ENCODE measurements around the gene DTYMK. TPM values are rescaled to one million over a fixed set of nuclear protein-coding genes. Genes with fewer than 3 reads are reported as not detected.

DTYMK gene
- total RNA-seq, 1 donor from 2014 or later: 26.1 TPM

DNA sequence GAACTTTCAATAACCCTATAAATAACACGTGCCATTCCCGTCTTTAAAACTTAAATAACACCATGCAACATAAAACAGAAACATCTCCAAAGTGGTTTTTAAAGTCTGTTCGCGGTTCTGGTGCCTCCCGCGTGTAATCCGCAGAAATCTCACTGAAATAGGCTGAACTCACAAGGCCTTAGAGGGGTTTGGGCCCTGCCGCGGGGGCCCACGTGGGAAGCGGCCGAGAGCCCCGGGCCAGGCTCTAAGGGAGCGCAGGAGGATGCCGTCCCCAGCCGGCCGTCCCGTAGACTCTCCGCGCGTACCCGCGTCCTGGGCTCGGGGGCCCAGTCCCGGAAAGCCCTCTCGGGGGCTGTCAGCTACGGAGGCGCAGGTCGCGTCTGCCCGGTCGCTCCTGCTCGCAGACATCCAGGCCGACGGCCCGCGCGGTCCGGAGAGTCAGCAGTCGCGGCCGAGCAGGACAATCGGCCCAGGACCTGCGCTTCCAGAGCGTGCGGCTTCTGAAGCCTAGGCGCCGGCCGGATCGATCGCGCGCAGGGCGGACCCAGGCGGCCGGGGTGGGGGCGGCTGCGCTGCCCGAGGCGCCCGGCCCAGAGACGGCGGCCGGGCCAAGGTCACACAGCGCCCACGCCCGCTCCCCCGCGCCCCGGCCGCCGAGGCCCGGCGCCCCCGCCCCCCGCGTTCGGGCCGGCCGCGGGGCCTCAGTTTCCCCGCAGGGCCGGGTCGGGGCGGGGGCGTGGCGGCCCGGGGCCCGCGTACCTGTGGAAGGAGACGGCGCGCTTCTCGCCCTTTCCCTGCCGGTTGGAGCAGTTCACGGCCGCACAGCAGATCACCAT lies 50.2 kb downstream of the DTYMK start:
- Mint-ChIP-seq H3K9me3 (ENCODE audit: unreplicated experiment) (no peaks in the 10 kb centered on the region), H3K27me3 (ENCODE audit: low read depth, unreplicated experiment) (no peaks in the 10 kb centered on the region), H3K4me3 (ENCODE audit: unreplicated experiment) (peak overlapping the region; percentile 90), H3K27ac (ENCODE audit: unreplicated experiment) (peak overlapping the region; percentile 62), H3K36me3 (ENCODE audit: low read depth, unreplicated experiment) (peaks cover 25% of the 10 kb centered on the region), H3K4me1 (ENCODE audit: low read depth, unreplicated experiment) (peaks cover 29% of the 10 kb centered on the region)
- H3K4me1 ChIP-seq (ENCODE audit: insufficient read depth, low read length): peaks cover 8% of the 10 kb centered on the region
- peaks cover 91% of the 10 kb centered on the region for H3K79me2 ChIP-seq (ENCODE audit: insufficient read depth, low read length)
- no peaks in the 10 kb centered on the region for H3K27me3 ChIP-seq (ENCODE audit: insufficient read depth, low read length)
- TF ChIP-seq, protein P1, sequence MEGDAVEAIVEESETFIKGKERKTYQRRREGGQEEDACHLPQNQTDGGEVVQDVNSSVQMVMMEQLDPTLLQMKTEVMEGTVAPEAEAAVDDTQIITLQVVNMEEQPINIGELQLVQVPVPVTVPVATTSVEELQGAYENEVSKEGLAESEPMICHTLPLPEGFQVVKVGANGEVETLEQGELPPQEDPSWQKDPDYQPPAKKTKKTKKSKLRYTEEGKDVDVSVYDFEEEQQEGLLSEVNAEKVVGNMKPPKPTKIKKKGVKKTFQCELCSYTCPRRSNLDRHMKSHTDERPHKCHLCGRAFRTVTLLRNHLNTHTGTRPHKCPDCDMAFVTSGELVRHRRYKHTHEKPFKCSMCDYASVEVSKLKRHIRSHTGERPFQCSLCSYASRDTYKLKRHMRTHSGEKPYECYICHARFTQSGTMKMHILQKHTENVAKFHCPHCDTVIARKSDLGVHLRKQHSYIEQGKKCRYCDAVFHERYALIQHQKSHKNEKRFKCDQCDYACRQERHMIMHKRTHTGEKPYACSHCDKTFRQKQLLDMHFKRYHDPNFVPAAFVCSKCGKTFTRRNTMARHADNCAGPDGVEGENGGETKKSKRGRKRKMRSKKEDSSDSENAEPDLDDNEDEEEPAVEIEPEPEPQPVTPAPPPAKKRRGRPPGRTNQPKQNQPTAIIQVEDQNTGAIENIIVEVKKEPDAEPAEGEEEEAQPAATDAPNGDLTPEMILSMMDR (IDR thresholded peaks at IDR 0.05; ENCODE audit: insufficient read depth, low read depth, low read length): no peak
- no peak for TF ChIP-seq EZH2 (IDR thresholded peaks at IDR 0.05; ENCODE audit: insufficient read depth, low read length)
- peak overlapping the region; percentile 63 for H3K4me3 ChIP-seq (ENCODE audit: insufficient read depth, low read depth, low read length)
- H4K20me1 ChIP-seq (ENCODE audit: insufficient read depth, low read length): peaks cover 74% of the 10 kb centered on the region
- no peaks in the 10 kb centered on the region for H3K9me3 ChIP-seq (ENCODE audit: insufficient read depth, low read depth, low read length)
- no peak for FAIRE-seq
- peak overlapping the region; percentile 60 for H3K27ac ChIP-seq (ENCODE audit: low read depth, low read length)
- DNase-seq (ENCODE audit: low read depth): no peak
- H3K36me3 ChIP-seq (ENCODE audit: insufficient read depth, low read length): peaks cover 14% of the 10 kb centered on the region
- peak overlapping the region; percentile 96 for H3K9ac ChIP-seq (ENCODE audit: low read length)
- peak overlapping the region; percentile 77 for H2AFZ ChIP-seq (ENCODE audit: low read depth, low read length)
- peak overlapping the region; percentile 87 for H3K4me2 ChIP-seq (ENCODE audit: low read length)

DNA sequence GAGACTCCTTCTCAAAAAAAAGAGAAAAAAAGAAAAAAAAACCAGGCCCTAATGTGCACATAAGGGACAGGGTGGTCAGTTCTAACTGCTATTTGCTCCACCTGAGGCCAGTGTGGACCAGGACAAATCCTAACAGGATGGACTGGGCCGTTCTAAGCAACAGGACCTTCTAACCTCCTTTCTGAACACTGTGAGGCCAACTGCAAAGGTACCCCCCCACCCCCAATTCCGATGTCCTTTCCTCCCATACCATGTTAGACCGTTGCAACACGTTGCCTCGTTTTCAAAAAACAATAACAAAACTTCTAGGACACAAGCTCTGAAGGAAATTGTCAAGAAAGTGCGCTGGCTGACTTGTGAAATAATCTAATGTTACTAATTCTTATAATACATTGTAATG lies 50.9 kb downstream of the DTYMK start:
- Histone ChIP-seq H3K4me1 (ENCODE audit: insufficient read depth, low read length) (peaks cover 8% of the 10 kb centered on the region), H4K20me1 (ENCODE audit: insufficient read depth, low read length) (peaks cover 74% of the 10 kb centered on the region), H3K27me3 (ENCODE audit: insufficient read depth, low read length) (no peaks in the 10 kb centered on the region), H3K9ac (ENCODE audit: low read length) (peak overlapping the region; percentile 96), H3K79me2 (ENCODE audit: insufficient read depth, low read length) (peaks cover 92% of the 10 kb centered on the region), H3K4me2 (ENCODE audit: low read length) (peak overlapping the region; percentile 87), H3K27ac (ENCODE audit: low read depth, low read length) (peak overlapping the region; percentile 60), H3K9me3 (ENCODE audit: insufficient read depth, low read depth, low read length) (no peaks in the 10 kb centered on the region), H3K36me3 (ENCODE audit: insufficient read depth, low read length) (peaks cover 14% of the 10 kb centered on the region), H2AFZ (ENCODE audit: low read depth, low read length) (no peak overlapping the region), H3K4me3 (ENCODE audit: insufficient read depth, low read depth, low read length) (peak overlapping the region; percentile 63)
- Mint-ChIP-seq H3K4me1 (ENCODE audit: low read depth, unreplicated experiment) (peaks cover 25% of the 10 kb centered on the region), H3K27me3 (ENCODE audit: low read depth, unreplicated experiment) (no peaks in the 10 kb centered on the region), H3K27ac (ENCODE audit: unreplicated experiment) (peak overlapping the region; percentile 62), H3K4me3 (ENCODE audit: unreplicated experiment) (peak overlapping the region; percentile 90), H3K9me3 (ENCODE audit: unreplicated experiment) (no peaks in the 10 kb centered on the region), H3K36me3 (ENCODE audit: low read depth, unreplicated experiment) (peaks cover 23% of the 10 kb centered on the region)
- no peak for TF ChIP-seq EZH2 (IDR thresholded peaks at IDR 0.05; ENCODE audit: insufficient read depth, low read length)
- TF ChIP-seq, protein P1 (IDR thresholded peaks at IDR 0.05; ENCODE audit: insufficient read depth, low read depth, low read length): no peak
- no peak for FAIRE-seq
- DNase-seq (ENCODE audit: low read depth): no peak

DNA sequence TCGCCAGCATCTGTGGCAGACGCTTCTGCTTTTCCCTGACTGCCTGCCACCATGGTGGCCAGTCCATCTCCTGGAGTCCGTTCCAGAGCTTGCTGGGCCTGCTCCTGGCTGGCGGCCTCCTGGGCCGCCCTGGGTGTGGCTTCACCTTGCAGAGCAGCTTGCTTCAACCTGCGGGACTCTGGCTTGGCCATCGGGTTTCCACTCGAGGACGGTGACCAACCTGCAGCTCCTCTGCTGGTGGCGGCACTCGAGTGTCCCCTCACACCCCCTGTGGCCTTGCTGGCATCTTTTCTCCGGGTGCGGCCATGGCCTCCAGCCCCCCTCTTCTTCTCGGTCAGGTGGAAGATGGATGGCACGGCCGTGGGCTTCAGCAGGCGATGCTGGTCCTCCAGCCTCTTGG lies 53.1 kb downstream of the DTYMK start:
- Histone ChIP-seq H2AFZ (ENCODE audit: low read depth, low read length) (no peak overlapping the region), H4K20me1 (ENCODE audit: insufficient read depth, low read length) (peaks cover 73% of the 10 kb centered on the region), H3K4me2 (ENCODE audit: low read length) (no peak overlapping the region), H3K4me3 (ENCODE audit: insufficient read depth, low read depth, low read length) (no peak overlapping the region), H3K4me1 (ENCODE audit: insufficient read depth, low read length) (peaks cover 9% of the 10 kb centered on the region), H3K27me3 (ENCODE audit: insufficient read depth, low read length) (no peaks in the 10 kb centered on the region), H3K27ac (ENCODE audit: low read depth, low read length) (no peak overlapping the region), H3K36me3 (ENCODE audit: insufficient read depth, low read length) (peaks cover 14% of the 10 kb centered on the region), H3K9ac (ENCODE audit: low read length) (no peak overlapping the region), H3K79me2 (ENCODE audit: insufficient read depth, low read length) (peaks cover 89% of the 10 kb centered on the region), H3K9me3 (ENCODE audit: insufficient read depth, low read depth, low read length) (no peaks in the 10 kb centered on the region)
- Mint-ChIP-seq H3K36me3 (ENCODE audit: low read depth, unreplicated experiment) (peaks cover 17% of the 10 kb centered on the region), H3K9me3 (ENCODE audit: unreplicated experiment) (no peaks in the 10 kb centered on the region), H3K27ac (ENCODE audit: unreplicated experiment) (no peak overlapping the region), H3K4me3 (ENCODE audit: unreplicated experiment) (no peak overlapping the region), H3K4me1 (ENCODE audit: low read depth, unreplicated experiment) (peaks cover 9% of the 10 kb centered on the region), H3K27me3 (ENCODE audit: low read depth, unreplicated experiment) (no peaks in the 10 kb centered on the region)
- TF ChIP-seq EZH2 (IDR thresholded peaks at IDR 0.05; ENCODE audit: insufficient read depth, low read length): no peak
- TF ChIP-seq, protein P1 (IDR thresholded peaks at IDR 0.05; ENCODE audit: insufficient read depth, low read depth, low read length): no peak
- DNase-seq (ENCODE audit: low read depth) (no peak), FAIRE-seq (no peak)
